Measurements from ENCODE around the gene HIGD1C. TPM values are rescaled to one million over a fixed set of nuclear protein-coding genes. Genes with fewer than 3 reads are reported as not detected.

The HIGD1C gene
- total RNA-seq, 1 donor from 2014 or later: not detected

DNA sequence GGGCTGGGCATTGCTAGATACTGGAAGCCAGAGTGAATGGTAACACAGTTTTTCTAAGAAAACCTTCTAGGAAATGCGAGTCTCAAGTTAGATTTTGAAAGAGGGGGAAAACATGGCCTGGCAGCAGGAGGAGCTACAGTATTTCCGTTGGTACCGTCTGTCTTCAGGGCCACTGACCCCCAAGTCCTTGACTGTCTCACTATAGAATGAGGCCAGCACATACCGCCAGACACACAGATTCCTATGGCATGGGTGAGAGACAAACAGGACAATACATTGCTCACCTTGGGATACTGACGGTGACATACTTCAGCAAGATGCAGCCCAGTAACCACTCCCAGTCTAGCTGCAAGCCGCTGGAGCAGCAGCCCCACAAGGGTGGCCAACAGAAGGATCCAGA is 52.2 kb downstream of the HIGD1C start:
- H3K4me1 Mint-ChIP-seq (ENCODE audit: low read depth, unreplicated experiment): peaks cover 9% of the 10 kb centered on the region
- H3K36me3 ChIP-seq (ENCODE audit: insufficient read depth, low read length): peaks cover 5% of the 10 kb centered on the region
- H3K27me3 ChIP-seq (ENCODE audit: insufficient read depth, low read length): no peaks in the 10 kb centered on the region
- H3K27me3 Mint-ChIP-seq (ENCODE audit: low read depth, unreplicated experiment): no peaks in the 10 kb centered on the region
- H3K4me3 Mint-ChIP-seq (ENCODE audit: unreplicated experiment): no peak overlapping the region
- no peak overlapping the region for H2AFZ ChIP-seq (ENCODE audit: low read depth, low read length)
- H3K9me3 Mint-ChIP-seq (ENCODE audit: unreplicated experiment): no peaks in the 10 kb centered on the region
- no peaks in the 10 kb centered on the region for H3K9me3 ChIP-seq (ENCODE audit: insufficient read depth, low read depth, low read length)
- H4K20me1 ChIP-seq (ENCODE audit: insufficient read depth, low read length): peaks cover 6% of the 10 kb centered on the region
- peaks cover 5% of the 10 kb centered on the region for H3K4me1 ChIP-seq (ENCODE audit: insufficient read depth, low read length)
- peaks cover 26% of the 10 kb centered on the region for H3K36me3 Mint-ChIP-seq (ENCODE audit: low read depth, unreplicated experiment)
- no peak overlapping the region for H3K27ac ChIP-seq (ENCODE audit: low read depth, low read length)
- no peak for FAIRE-seq
- H3K27ac Mint-ChIP-seq (ENCODE audit: unreplicated experiment): peak overlapping the region; percentile 69
- no peak for DNase-seq (ENCODE audit: low read depth)
- H3K4me2 ChIP-seq (ENCODE audit: low read length): no peak overlapping the region
- no peak overlapping the region for H3K4me3 ChIP-seq (ENCODE audit: insufficient read depth, low read depth, low read length)
- H3K9ac ChIP-seq (ENCODE audit: low read length): no peak overlapping the region
- no peak for TF ChIP-seq EZH2 (IDR thresholded peaks at IDR 0.05; ENCODE audit: insufficient read depth, low read length)
- TF ChIP-seq, protein P1, sequence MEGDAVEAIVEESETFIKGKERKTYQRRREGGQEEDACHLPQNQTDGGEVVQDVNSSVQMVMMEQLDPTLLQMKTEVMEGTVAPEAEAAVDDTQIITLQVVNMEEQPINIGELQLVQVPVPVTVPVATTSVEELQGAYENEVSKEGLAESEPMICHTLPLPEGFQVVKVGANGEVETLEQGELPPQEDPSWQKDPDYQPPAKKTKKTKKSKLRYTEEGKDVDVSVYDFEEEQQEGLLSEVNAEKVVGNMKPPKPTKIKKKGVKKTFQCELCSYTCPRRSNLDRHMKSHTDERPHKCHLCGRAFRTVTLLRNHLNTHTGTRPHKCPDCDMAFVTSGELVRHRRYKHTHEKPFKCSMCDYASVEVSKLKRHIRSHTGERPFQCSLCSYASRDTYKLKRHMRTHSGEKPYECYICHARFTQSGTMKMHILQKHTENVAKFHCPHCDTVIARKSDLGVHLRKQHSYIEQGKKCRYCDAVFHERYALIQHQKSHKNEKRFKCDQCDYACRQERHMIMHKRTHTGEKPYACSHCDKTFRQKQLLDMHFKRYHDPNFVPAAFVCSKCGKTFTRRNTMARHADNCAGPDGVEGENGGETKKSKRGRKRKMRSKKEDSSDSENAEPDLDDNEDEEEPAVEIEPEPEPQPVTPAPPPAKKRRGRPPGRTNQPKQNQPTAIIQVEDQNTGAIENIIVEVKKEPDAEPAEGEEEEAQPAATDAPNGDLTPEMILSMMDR (IDR thresholded peaks at IDR 0.05; ENCODE audit: insufficient read depth, low read depth, low read length): no peak
- H3K79me2 ChIP-seq (ENCODE audit: insufficient read depth, low read length): no peaks in the 10 kb centered on the region

DNA sequence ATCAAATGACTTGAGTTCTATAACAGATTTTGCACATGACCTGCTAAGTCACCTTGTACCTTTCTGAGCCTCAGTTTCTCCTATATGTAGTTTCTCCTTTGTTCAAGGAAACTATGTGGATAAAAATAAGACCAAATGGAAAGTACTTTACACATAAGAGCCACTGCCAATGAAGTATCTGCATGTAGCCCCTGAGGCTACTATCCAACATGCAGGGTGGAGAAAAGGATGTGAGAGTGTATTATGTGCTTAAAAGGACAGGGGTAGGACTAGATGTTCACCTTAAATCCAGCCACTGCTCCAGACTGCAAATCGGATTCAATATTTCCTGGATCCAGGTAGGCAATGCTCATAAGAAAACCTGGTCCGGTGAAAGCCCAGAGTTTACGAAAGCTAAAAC is 52.7 kb downstream of the HIGD1C start:
- Histone ChIP-seq H3K9me3 (ENCODE audit: insufficient read depth, low read depth, low read length) (no peaks in the 10 kb centered on the region), H3K36me3 (ENCODE audit: insufficient read depth, low read length) (peaks cover 5% of the 10 kb centered on the region), H3K4me1 (ENCODE audit: insufficient read depth, low read length) (peaks cover 5% of the 10 kb centered on the region), H4K20me1 (ENCODE audit: insufficient read depth, low read length) (peaks cover 6% of the 10 kb centered on the region), H2AFZ (ENCODE audit: low read depth, low read length) (no peak overlapping the region), H3K9ac (ENCODE audit: low read length) (no peak overlapping the region), H3K79me2 (ENCODE audit: insufficient read depth, low read length) (no peaks in the 10 kb centered on the region), H3K4me2 (ENCODE audit: low read length) (no peak overlapping the region), H3K27me3 (ENCODE audit: insufficient read depth, low read length) (no peaks in the 10 kb centered on the region), H3K27ac (ENCODE audit: low read depth, low read length) (no peak overlapping the region), H3K4me3 (ENCODE audit: insufficient read depth, low read depth, low read length) (no peak overlapping the region)
- TF ChIP-seq EZH2 (IDR thresholded peaks at IDR 0.05; ENCODE audit: insufficient read depth, low read length): no peak
- TF ChIP-seq, protein P1 (IDR thresholded peaks at IDR 0.05; ENCODE audit: insufficient read depth, low read depth, low read length): no peak
- Mint-ChIP-seq H3K4me3 (ENCODE audit: unreplicated experiment) (no peak overlapping the region), H3K36me3 (ENCODE audit: low read depth, unreplicated experiment) (peaks cover 24% of the 10 kb centered on the region), H3K4me1 (ENCODE audit: low read depth, unreplicated experiment) (peaks cover 8% of the 10 kb centered on the region), H3K27ac (ENCODE audit: unreplicated experiment) (no peak overlapping the region), H3K9me3 (ENCODE audit: unreplicated experiment) (no peaks in the 10 kb centered on the region), H3K27me3 (ENCODE audit: low read depth, unreplicated experiment) (no peaks in the 10 kb centered on the region)
- FAIRE-seq (no peak), DNase-seq (ENCODE audit: low read depth) (no peak)

GRCh38 chr12:51005671-51006070 is 53.3 kb downstream of the HIGD1C start:
- Mint-ChIP-seq H3K4me1 (ENCODE audit: low read depth, unreplicated experiment) (peaks cover 3% of the 10 kb centered on the region), H3K9me3 (ENCODE audit: unreplicated experiment) (no peaks in the 10 kb centered on the region), H3K27me3 (ENCODE audit: low read depth, unreplicated experiment) (no peaks in the 10 kb centered on the region), H3K4me3 (ENCODE audit: unreplicated experiment) (no peak overlapping the region), H3K27ac (ENCODE audit: unreplicated experiment) (no peak overlapping the region), H3K36me3 (ENCODE audit: low read depth, unreplicated experiment) (peaks cover 18% of the 10 kb centered on the region)
- H3K27ac ChIP-seq (ENCODE audit: low read depth, low read length): no peak overlapping the region
- no peaks in the 10 kb centered on the region for H3K4me1 ChIP-seq (ENCODE audit: insufficient read depth, low read length)
- no peak for DNase-seq (ENCODE audit: low read depth)
- peaks cover 5% of the 10 kb centered on the region for H3K36me3 ChIP-seq (ENCODE audit: insufficient read depth, low read length)
- H2AFZ ChIP-seq (ENCODE audit: low read depth, low read length): no peak overlapping the region
- H4K20me1 ChIP-seq (ENCODE audit: insufficient read depth, low read length): peaks cover 13% of the 10 kb centered on the region
- H3K9me3 ChIP-seq (ENCODE audit: insufficient read depth, low read depth, low read length): no peaks in the 10 kb centered on the region
- FAIRE-seq: no peak
- TF ChIP-seq, protein P1 (IDR thresholded peaks at IDR 0.05; ENCODE audit: insufficient read depth, low read depth, low read length): no peak
- no peak for TF ChIP-seq EZH2 (IDR thresholded peaks at IDR 0.05; ENCODE audit: insufficient read depth, low read length)
- no peaks in the 10 kb centered on the region for H3K27me3 ChIP-seq (ENCODE audit: insufficient read depth, low read length)
- no peak overlapping the region for H3K9ac ChIP-seq (ENCODE audit: low read length)
- H3K4me2 ChIP-seq (ENCODE audit: low read length): no peak overlapping the region
- no peaks in the 10 kb centered on the region for H3K79me2 ChIP-seq (ENCODE audit: insufficient read depth, low read length)
- H3K4me3 ChIP-seq (ENCODE audit: insufficient read depth, low read depth, low read length): no peak overlapping the region
